PC-3 (cell line): ENCODE measurements around the gene SYNCRIP. TPM values are rescaled to one million over a fixed set of nuclear protein-coding genes. Genes with fewer than 3 reads are reported as not detected.
"Not testable (repeated sequence)": the region's sequence is repeated elsewhere in the genome, so short reads cannot be mapped to it uniquely, and the experiment has no call there.

Experiments
- ATAC-seq: fragments of 200-7000 bp; cut with Tn5 transposase; 2 replicates; pipeline ENCODE4 v1.9.1; 2020; ENCODE audit warnings: mild to moderate bottlenecking, moderate library complexity
- BruUV-seq: library from RNA; stranded (reverse); fragments of 400-500 nt; replicated peaks from 2 replicates; lab custom pipeline; 2021; lab: Mats Ljungman, UMichigan
- CTCF ChIA-PET: fragments of 300-600 bp; sonication (Branson Sonifier 250); formaldehyde crosslinking; loops from one replicate; lab custom pipeline; 2022; ENCODE audit warnings: antibody characterized with exemption; lab: Charles Lee
- POLR2A ChIA-PET: fragments of 300-600 bp; sonication (Branson Sonifier 250); formaldehyde crosslinking; loops from one replicate; lab custom pipeline; 2022; ENCODE audit warnings: antibody characterized with exemption; ENCODE audit not compliant: unreplicated experiment; lab: Charles Lee
- DNase-seq: peaks from one replicate; pipeline ENCODE4 v3.0.0-alpha.2; 2015
- H2AFZ ChIP-seq: fragments of 300-600 bp; sonication (generic); 2 replicates; pipeline ENCODE4 v1.6.0; 2016; ENCODE audit warnings: antibody characterized with exemption, low read length
- H3F3A ChIP-seq: fragments of 300-600 bp; sonication (generic); one replicate; pipeline ENCODE4 v1.6.0; 2017; ENCODE audit warnings: antibody characterized with exemption, low read length, control low read depth, mild to moderate bottlenecking; ENCODE audit not compliant: unreplicated experiment
- H3K27ac ChIP-seq: fragments of 300-600 bp; sonication (generic); 2 replicates; pipeline ENCODE4 v1.5.1; 2016; ENCODE audit warnings: mild to moderate bottlenecking, low read length
- H3K27me3 ChIP-seq: fragments of 300-600 bp; sonication (generic); 2 replicates; pipeline ENCODE4 v1.6.1; 2016; ENCODE audit warnings: low read length, mixed read lengths
- H3K36me3 ChIP-seq: fragments of 300-600 bp; sonication (generic); 2 replicates; pipeline ENCODE4 v1.6.1; 2016; ENCODE audit warnings: low read depth, mixed run types, low read length, mixed read lengths
- H3K4me1 ChIP-seq: fragments of 300-600 bp; sonication (generic); 2 replicates; pipeline ENCODE4 v1.5.1; 2016; ENCODE audit warnings: low read length; ENCODE audit not compliant: insufficient read depth
- H3K4me2 ChIP-seq: fragments of 300-600 bp; sonication (generic); 2 replicates; pipeline ENCODE4 v1.6.0; 2016; ENCODE audit warnings: low read length
- H3K4me3 ChIP-seq: fragments of 300-600 bp; sonication (generic); 2 replicates; pipeline ENCODE4 v1.5.1; 2016; ENCODE audit warnings: mild to moderate bottlenecking, low read length, mixed read lengths
- H3K79me2 ChIP-seq: fragments of 300-600 bp; sonication (generic); 2 replicates; pipeline ENCODE4 v1.6.1; 2017; ENCODE audit warnings: low read length, mixed read lengths
- H3K9ac ChIP-seq: fragments of 300-600 bp; sonication (generic); 2 replicates; pipeline ENCODE4 v1.6.0; 2016; ENCODE audit warnings: mild to moderate bottlenecking, low read length
- H3K9me2 ChIP-seq: fragments of 300-600 bp; sonication (generic); replicated peaks from 2 replicates; pipeline ENCODE4 v1.6.1; 2016; ENCODE audit warnings: mixed run types, low read length, mixed read lengths
- H3K9me3 ChIP-seq: fragments of 300-600 bp; sonication (generic); 2 replicates; pipeline ENCODE4 v1.6.1; 2016; ENCODE audit warnings: low read length, mixed read lengths
- H4K20me1 ChIP-seq: fragments of 300-600 bp; sonication (generic); 2 replicates; pipeline ENCODE4 v1.6.1; 2016; ENCODE audit warnings: low read length, mixed read lengths
- CTCF ChIP-seq: fragments of 300-600 bp; sonication (generic); conservative IDR thresholded peaks from 2 replicates; pipeline ENCODE4 v1.5.1; 2017; ENCODE audit warnings: antibody characterized with exemption, low read depth, mild to moderate bottlenecking, low read length
- EZH2 ChIP-seq: fragments of 300-600 bp; sonication (generic); IDR thresholded peaks from one replicate; pipeline ENCODE4 v1.6.1; 2017; ENCODE audit warnings: antibody characterized with exemption, mild to moderate bottlenecking, low read length; ENCODE audit not compliant: unreplicated experiment
- EZH2phosphoT487 ChIP-seq: fragments of 300-600 bp; sonication (generic); IDR thresholded peaks from 2 replicates; pipeline ENCODE4 v1.6.1; 2018; ENCODE audit warnings: mild to moderate bottlenecking, antibody characterized with exemption, low read length, borderline replicate concordance
- intact Hi-C: fragments of 100-400 bp; cut with micrococcal nuclease; formaldehyde crosslinking; loops from 2 replicates; pipeline ENCODE4 v1.9.0; 2023
- total RNA-seq: library from RNA; depleted of rRNA; stranded (reverse); fragments of >200 nt; gene quantifications from 2 replicates; pipeline ENCODE4 v1.2.3, GENCODE V29; 2014

The SYNCRIP gene
- total RNA-seq, 1 experiment from 2014 or later: 63.8 TPM

GRCh38 chr6:85569323-85569722 is 73.4 kb downstream of the SYNCRIP start:
- H3K4me1 ChIP-seq: peaks cover 8% of the 10 kb centered on the region
- no peaks in the 10 kb centered on the region for H3F3A ChIP-seq
- BruUV-seq: no TSS peak
- peaks cover 15% of the 10 kb centered on the region for H3K79me2 ChIP-seq
- ATAC-seq: peak; percentile 51; the same call in 1 of the 2 replicates
- no peak overlapping the region for H3K4me3 ChIP-seq
- H3K9ac ChIP-seq: no peak overlapping the region; the same call in 1 of the 2 replicates
- peak overlapping the region; percentile 22; the same call in 1 of the 2 replicates for H3K27ac ChIP-seq
- H2AFZ ChIP-seq: no peak overlapping the region
- H3K36me3 ChIP-seq: peaks cover 11% of the 10 kb centered on the region
- no peaks in the 10 kb centered on the region for H3K27me3 ChIP-seq
- TF ChIP-seq CTCF: no peak
- TF ChIP-seq EZH2phosphoT487: no peak
- TF ChIP-seq EZH2: no peak
- H3K9me3 ChIP-seq: no peaks in the 10 kb centered on the region
- ChIA-PET CTCF (interaction anchor here (1.1 kb wide), 1 partner anchor 215 kb away, joined by 3 read pairs; no protein-coding TSS in a partner anchor), POLR2A (interaction anchor here (0.6 kb wide), 1 partner anchor 1900 kb away, joined by 5 read pairs; no protein-coding TSS in a partner anchor)
- peak; percentile 39 for DNase-seq
- H3K4me2 ChIP-seq: no peak overlapping the region
- intact Hi-C loops: no loop called here
- no peaks in the 10 kb centered on the region for H3K9me2 ChIP-seq
- no peaks in the 10 kb centered on the region for H4K20me1 ChIP-seq

- no peak overlapping the region for H2AFZ ChIP-seq
- TF ChIP-seq EZH2phosphoT487 (no peak), CTCF (no peak), EZH2 (no peak)
- POLR2A ChIA-PET: no interaction called here
- no peak overlapping the region for H3K27ac ChIP-seq
- H3K9me3 ChIP-seq: no peaks in the 10 kb centered on the region
- peaks cover 12% of the 10 kb centered on the region for H3K36me3 ChIP-seq
- no peak overlapping the region for H3K9ac ChIP-seq
- H3K9me2 ChIP-seq: no peaks in the 10 kb centered on the region
- no peak overlapping the region for H3K4me3 ChIP-seq
- no TSS peak for BruUV-seq
- no peak for ATAC-seq
- intact Hi-C loops: no loop called here
- H3F3A ChIP-seq: no peaks in the 10 kb centered on the region
- H3K79me2 ChIP-seq: peaks cover 8% of the 10 kb centered on the region
- CTCF ChIA-PET: no interaction called here
- H3K27me3 ChIP-seq: no peaks in the 10 kb centered on the region
- no peak overlapping the region for H3K4me2 ChIP-seq
- no peaks in the 10 kb centered on the region for H4K20me1 ChIP-seq
- no peak for DNase-seq
- H3K4me1 ChIP-seq: peaks cover 8% of the 10 kb centered on the region
Measured at GRCh38 chr6:85568411-85568810, 74.3 kb downstream of the SYNCRIP start.

- Histone ChIP-seq H4K20me1 (no peaks in the 10 kb centered on the region), H3K4me3 (no peak overlapping the region), H3K9me3 (no peaks in the 10 kb centered on the region), H3F3A (no peaks in the 10 kb centered on the region), H3K27me3 (no peaks in the 10 kb centered on the region), H3K4me2 (no peak overlapping the region), H3K9ac (no peak overlapping the region), H3K9me2 (no peaks in the 10 kb centered on the region), H3K4me1 (peaks cover 8% of the 10 kb centered on the region), H3K36me3 (peaks cover 6% of the 10 kb centered on the region), H3K27ac (no peak overlapping the region), H2AFZ (no peak overlapping the region), H3K79me2 (no peaks in the 10 kb centered on the region)
- intact Hi-C loops: no loop called here
- POLR2A ChIA-PET: no interaction called here
- DNase-seq (no peak), ATAC-seq (no peak)
- CTCF ChIA-PET: no interaction called here
- no TSS peak for BruUV-seq
- no peak for TF ChIP-seq CTCF
- no peak for TF ChIP-seq EZH2phosphoT487
- no peak for TF ChIP-seq EZH2
Measured at GRCh38 chr6:85565736-85566135, 77.0 kb downstream of the SYNCRIP start.

GRCh38 chr6:85564223-85564622 is 78.5 kb downstream of the SYNCRIP start:
- H3K27ac ChIP-seq, CTCF ChIA-PET, H3K9me3 ChIP-seq, H3K79me2 ChIP-seq, BruUV-seq, H4K20me1 ChIP-seq, H3K9ac ChIP-seq, H2AFZ ChIP-seq, H3K4me3 ChIP-seq, intact Hi-C loops, POLR2A ChIA-PET, H3K36me3 ChIP-seq, ATAC-seq, H3K4me2 ChIP-seq, DNase-seq, H3K27me3 ChIP-seq, H3K4me1 ChIP-seq, H3K9me2 ChIP-seq, H3F3A ChIP-seq: not testable (repeated sequence)
